ENCODE data around the gene ROS1. TPM values are rescaled to one million over a fixed set of nuclear protein-coding genes. Genes with fewer than 3 reads are reported as not detected.

The ROS1 gene
- total and polyA plus RNA-seq, 2 donors (not counting 3 experiments of a cell fraction or from before 2014, with no cell fraction given) = not detected

GRCh38 chr6:117401799-117402198, 23.9 kb downstream of the ROS1 start:
- FAIRE-seq = no peak
- dilution Hi-C loops (cut with MboI; ENCODE audit: extremely low pct_ligation_motif_present, low sequenced_read_pairs) = no loop called here

GRCh38 chr6:117399924-117400323, 25.8 kb downstream of the ROS1 start:
- FAIRE-seq (no peak), DNase-seq (ENCODE audit: low read depth, low spot score) (peak; percentile 13)
- Histone ChIP-seq H3K9ac (replicated peaks; ENCODE audit: extremely low read depth, insufficient read depth, low read length) (no peak overlapping the region), H3K4me1 (ENCODE audit: control insufficient read depth, extremely low read depth, insufficient read depth, low read length) (no peaks in the 10 kb centered on the region), H3K79me2 (ENCODE audit: control insufficient read depth, insufficient read depth, low read length) (no peaks in the 10 kb centered on the region), H3K27me3 (ENCODE audit: control insufficient read depth in 2 of 2, insufficient read depth in 2 of 2, low read length in 2 of 2) (peaks cover 0 to 5% of the 10 kb centered on the region in 2 experiments), H3K27ac (ENCODE audit: insufficient read depth, low read depth, low read length) (no peak overlapping the region), H4K20me1 (replicated peaks; ENCODE audit: control insufficient read depth, extremely low read depth, insufficient read depth, low read length) (no peaks in the 10 kb centered on the region), H3K4me3 (replicated peaks in 1 of 3; ENCODE audit: insufficient read depth in 1 of 3, low read depth in 1 of 3, low read length in 3 of 3) (no peak overlapping the region), H3K4me2 (ENCODE audit: insufficient read depth, low read length) (no peak overlapping the region), H3K9me3 (replicated peaks; ENCODE audit: control insufficient read depth, insufficient read depth, low read length) (no peaks in the 10 kb centered on the region), H2AFZ (ENCODE audit: low read depth, low read length) (no peak overlapping the region), H3K9me1 (replicated peaks; ENCODE audit: control insufficient read depth, extremely low read depth, insufficient read depth, low read length) (no peaks in the 10 kb centered on the region), H3K36me3 (ENCODE audit: control insufficient read depth in 2 of 2, extremely low read depth in 1 of 2, insufficient read depth in 2 of 2, low read length in 2 of 2) (no peaks in the 10 kb centered on the region)
- dilution Hi-C loops (cut with MboI; ENCODE audit: extremely low pct_ligation_motif_present, low sequenced_read_pairs) = no loop called here
- POLR2A ChIA-PET = no interaction called here
- intact Hi-C loops (cut with micrococcal nuclease) = loop anchor here (1.0 to 2.0 kb wide), 2 partner anchors 157 to 205 kb away; no protein-coding TSS in a partner anchor
- no peak for TF ChIP-seq MYC (IDR thresholded peaks at IDR 0.05; ENCODE audit: low read depth, low read length)
- TF ChIP-seq CTCF (IDR thresholded peaks at IDR 0.05; ENCODE audit: extremely low read depth in 1 of 2, insufficient read depth in 1 of 2, low read depth in 1 of 2, low read length in 2 of 2) = no peak
- CTCF ChIA-PET = interaction anchor here (0.8 to 2.8 kb wide), 14 partner anchors 9 to 430 kb away, joined by 3 to 49 read pairs (median 4); partner anchors contain the start of genes GOPC and ROS1
- BruUV-seq (replicated peaks) = no TSS peak

More at GRCh38 chr6:117401799-117402198, 23.9 kb downstream of the ROS1 start:
- Histone ChIP-seq H3K36me3 (ENCODE audit: control insufficient read depth in 2 of 2, extremely low read depth in 1 of 2, insufficient read depth in 2 of 2, low read length in 2 of 2) (no peaks in the 10 kb centered on the region), H3K4me1 (ENCODE audit: control insufficient read depth, extremely low read depth, insufficient read depth, low read length) (no peaks in the 10 kb centered on the region), H3K9me1 (replicated peaks; ENCODE audit: control insufficient read depth, extremely low read depth, insufficient read depth, low read length) (no peaks in the 10 kb centered on the region), H4K20me1 (replicated peaks; ENCODE audit: control insufficient read depth, extremely low read depth, insufficient read depth, low read length) (no peaks in the 10 kb centered on the region), H3K9me3 (replicated peaks; ENCODE audit: control insufficient read depth, insufficient read depth, low read length) (no peaks in the 10 kb centered on the region), H3K4me3 (replicated peaks in 1 of 3; ENCODE audit: insufficient read depth in 1 of 3, low read depth in 1 of 3, low read length in 3 of 3) (no peak overlapping the region), H2AFZ (ENCODE audit: low read depth, low read length) (no peak overlapping the region), H3K27me3 (ENCODE audit: control insufficient read depth in 2 of 2, insufficient read depth in 2 of 2, low read length in 2 of 2) (no peaks in the 10 kb centered on the region), H3K9ac (replicated peaks; ENCODE audit: extremely low read depth, insufficient read depth, low read length) (no peak overlapping the region), H3K79me2 (ENCODE audit: control insufficient read depth, insufficient read depth, low read length) (no peaks in the 10 kb centered on the region), H3K27ac (ENCODE audit: insufficient read depth, low read depth, low read length) (no peak overlapping the region), H3K4me2 (ENCODE audit: insufficient read depth, low read length) (no peak overlapping the region)
- intact Hi-C loops (cut with micrococcal nuclease) = loop anchor here (2.0 kb wide), 1 partner anchor 155 kb away; no protein-coding TSS in a partner anchor
- TF ChIP-seq MAX (IDR thresholded peaks at IDR 0.05; ENCODE audit: insufficient read depth, insufficient read length) = no peak
- TF ChIP-seq JUN (IDR thresholded peaks at IDR 0.05; ENCODE audit: borderline replicate concordance, insufficient read depth, insufficient read length, low read depth) = no peak
- no peak for TF ChIP-seq EZH2 (IDR thresholded peaks at IDR 0.05; ENCODE audit: borderline replicate concordance, low read depth, low read length, severe bottlenecking)
- no peak for TF ChIP-seq GATA2 (IDR thresholded peaks at IDR 0.05; ENCODE audit: insufficient read depth, insufficient read length, low read depth, low read length)
- no peak for TF ChIP-seq POLR2AphosphoS5 (IDR thresholded peaks at IDR 0.05; ENCODE audit: insufficient read depth, low read depth, low read length)
- no peak for DNase-seq (ENCODE audit: low read depth, low spot score)
- ChIA-PET POLR2A (no interaction called here), CTCF (interaction anchor here (1.0 kb wide), 1 partner anchor 24 kb away, joined by 3 read pairs; no protein-coding TSS in a partner anchor)
- BruUV-seq (replicated peaks) = no TSS peak
